Upper lobe of right lung (tissue), 1 donor: Measurements from ENCODE around the gene GABRB1. TPM values are rescaled to one million over a fixed set of nuclear protein-coding genes. Genes with fewer than 3 reads are reported as not detected.
A peak's percentile ranks its signal among the peaks of the same experiment; 100 is the strongest.

Experiments used
- ATAC-seq: fragments of 200-7000 bp; cut with Tn5 transposase; one replicate; pipeline ENCODE4 v1.9.1; 2020; ENCODE audit warnings: mild to moderate bottlenecking, moderate library complexity
- DNase-seq: peaks from one replicate; pipeline ENCODE4 v3.0.0-alpha.2; 2020
- H3K27ac ChIP-seq: fragments of 200-600 bp; one replicate; pipeline ENCODE4 v1.8.0; 2022
- H3K27me3 ChIP-seq: fragments of 200-600 bp; one replicate; pipeline ENCODE4 v1.8.0; 2022; ENCODE audit warnings: mild to moderate bottlenecking
- H3K36me3 ChIP-seq: fragments of 200-600 bp; one replicate; pipeline ENCODE4 v1.8.0; 2022
- H3K4me1 ChIP-seq: fragments of 200-600 bp; one replicate; pipeline ENCODE4 v1.8.0; 2022
- H3K4me3 ChIP-seq: fragments of 200-600 bp; one replicate; pipeline ENCODE4 v1.8.0; 2022; ENCODE audit warnings: mild to moderate bottlenecking
- H3K9me3 ChIP-seq: fragments of 200-600 bp; one replicate; pipeline ENCODE4 v1.8.0; 2022
- CTCF ChIP-seq: fragments of 200-600 bp; IDR thresholded peaks from one replicate; pipeline ENCODE4 v1.8.0; 2022; ENCODE audit warnings: antibody characterized with exemption
- intact Hi-C: fragments of 100-400 bp; cut with DNase I; formaldehyde crosslinking; loops from one replicate; pipeline ENCODE4 v1.11.0; 2022
- total RNA-seq: library from RNA; stranded (reverse); fragmentation: NEBNext Ultra II Directional; extraction: Animal tissue kit (Norgen Biotek cat#: 25700); gene quantifications from one replicate; pipeline ENCODE4 v1.2.1, GENCODE V29; 2021
- donor health status: DM: no; HTN: yes; CAD: no; lungs with severe emphysema.

GABRB1 gene
- total RNA-seq, 1 donor from 2014 or later = not detected

GRCh38 chr4:47444031-47444430 lies 412.7 kb downstream of the GABRB1 start:
- intact Hi-C loops = no loop called here
- Histone ChIP-seq H3K36me3 (no peaks in the 10 kb centered on the region), H3K27ac (no peak overlapping the region), H3K9me3 (no peaks in the 10 kb centered on the region), H3K4me3 (no peak overlapping the region), H3K4me1 (no peaks in the 10 kb centered on the region), H3K27me3 (no peaks in the 10 kb centered on the region)
- TF ChIP-seq CTCF = no peak
- no peak for ATAC-seq
- DNase-seq = no peak

- intact Hi-C loops = no loop called here
- H3K4me1 ChIP-seq = no peaks in the 10 kb centered on the region
- no peak for TF ChIP-seq CTCF
- no peaks in the 10 kb centered on the region for H3K27me3 ChIP-seq
- no peak overlapping the region for H3K4me3 ChIP-seq
- H3K9me3 ChIP-seq = no peaks in the 10 kb centered on the region
- H3K36me3 ChIP-seq = peaks cover 53% of the 10 kb centered on the region
- H3K27ac ChIP-seq = no peak overlapping the region
- ATAC-seq (no peak), DNase-seq (no peak)
Measured at GRCh38 chr4:47451657-47452056, 420.3 kb downstream of the GABRB1 start.

- Histone ChIP-seq H3K36me3 (peaks cover 22% of the 10 kb centered on the region), H3K27ac (peak overlapping the region; percentile 86), H3K9me3 (no peaks in the 10 kb centered on the region), H3K4me1 (peaks cover 9% of the 10 kb centered on the region), H3K4me3 (peak overlapping the region; percentile 93), H3K27me3 (no peaks in the 10 kb centered on the region)
- intact Hi-C loops = no loop called here
- ATAC-seq (no peak), DNase-seq (no peak)
- TF ChIP-seq CTCF = no peak
Measured at GRCh38 chr4:47462799-47463234, 431.4 kb downstream of the GABRB1 start.

GRCh38 chr4:47463235-47463956 lies 432.0 kb downstream of the GABRB1 start, which contains the start of gene COMMD8:
TSS of gene COMMD8 (minus strand) at chr4:47463702. CDS start at chr4:47463651, 51 bp downstream.
- ATAC-seq (peak; percentile 99), DNase-seq (peak; percentile 98)
- Histone ChIP-seq H3K9me3 (no peaks in the 10 kb centered on the region), H3K27ac (peak within 1 kb of the TSS; percentile 86), H3K4me1 (peaks cover 9% of the 10 kb centered on the region), H3K36me3 (peaks cover 17% of the 10 kb centered on the region), H3K4me3 (peak within 1 kb of the TSS; percentile 93), H3K27me3 (no peaks in the 10 kb centered on the region)
- intact Hi-C loops = no loop called here
- TF ChIP-seq CTCF = peak; percentile 41

- Histone ChIP-seq H3K36me3 (peaks cover under 1% of the 10 kb centered on the region), H3K9me3 (no peaks in the 10 kb centered on the region), H3K4me3 (no peak overlapping the region), H3K27me3 (no peaks in the 10 kb centered on the region), H3K27ac (no peak overlapping the region), H3K4me1 (peaks cover 9% of the 10 kb centered on the region)
- DNase-seq (no peak), ATAC-seq (no peak)
- intact Hi-C loops = no loop called here
- TF ChIP-seq CTCF = no peak
Measured at GRCh38 chr4:47465004-47465403, 433.6 kb downstream of the GABRB1 start.
